ENCODE data around the gene LUZP1.

The LUZP1 gene

GRCh38 chr1:23185381-23185780 is 16.7 kb upstream of the LUZP1 start:
- peaks cover 13% of the 10 kb centered on the region for H3K27me3 ChIP-seq (replicated peaks; ENCODE audit: control insufficient read depth, insufficient read depth, low read length)
- DNase-seq (ENCODE audit: low read depth), result no peak
- no peaks in the 10 kb centered on the region for H3K9me3 ChIP-seq (ENCODE audit: control insufficient read depth, low read length)
- H3K4me1 ChIP-seq (ENCODE audit: control insufficient read depth, insufficient read depth, low read length), result no peaks in the 10 kb centered on the region
- no peak overlapping the region for H3K9ac ChIP-seq (ENCODE audit: low read length)
- no peak overlapping the region for H3K4me3 ChIP-seq (ENCODE audit: low read length)
- no peaks in the 10 kb centered on the region for H3K36me3 ChIP-seq (ENCODE audit: control insufficient read depth, insufficient read depth, low read length, severe bottlenecking)

- H3K36me3 ChIP-seq (ENCODE audit: control insufficient read depth, insufficient read depth, low read length, severe bottlenecking), result no peaks in the 10 kb centered on the region
- no peaks in the 10 kb centered on the region for H3K4me1 ChIP-seq (ENCODE audit: control insufficient read depth, insufficient read depth, low read length)
- peaks cover 6% of the 10 kb centered on the region for H3K27me3 ChIP-seq (replicated peaks; ENCODE audit: control insufficient read depth, insufficient read depth, low read length)
- no peak overlapping the region for H3K9ac ChIP-seq (ENCODE audit: low read length)
- H3K4me3 ChIP-seq (ENCODE audit: low read length), result peak overlapping the region; percentile 66
- DNase-seq (ENCODE audit: low read depth), result peak; percentile 80
- no peaks in the 10 kb centered on the region for H3K9me3 ChIP-seq (ENCODE audit: control insufficient read depth, low read length)
These were observed 15.7 kb upstream of the LUZP1 start for GRCh38 chr1:23184212-23184934.

- no peak for DNase-seq (ENCODE audit: low read depth)
- H3K9me3 ChIP-seq (ENCODE audit: control insufficient read depth, low read length), result no peaks in the 10 kb centered on the region
- peaks cover 4% of the 10 kb centered on the region for H3K27me3 ChIP-seq (replicated peaks; ENCODE audit: control insufficient read depth, insufficient read depth, low read length)
- no peak overlapping the region for H3K9ac ChIP-seq (ENCODE audit: low read length)
- peaks cover 11% of the 10 kb centered on the region for H3K4me1 ChIP-seq (ENCODE audit: control insufficient read depth, insufficient read depth, low read length)
- H3K36me3 ChIP-seq (ENCODE audit: control insufficient read depth, insufficient read depth, low read length, severe bottlenecking), result no peaks in the 10 kb centered on the region
- H3K4me3 ChIP-seq (ENCODE audit: low read length), result no peak overlapping the region
These were observed 11.2 kb upstream of the LUZP1 start for GRCh38 chr1:23179862-23180261.

GRCh38 chr1:23178950-23179349 is 10.3 kb upstream of the LUZP1 start:
- H3K9ac ChIP-seq (ENCODE audit: low read length), result no peak overlapping the region
- H3K9me3 ChIP-seq (ENCODE audit: control insufficient read depth, low read length), result no peaks in the 10 kb centered on the region
- peaks cover 4% of the 10 kb centered on the region for H3K27me3 ChIP-seq (replicated peaks; ENCODE audit: control insufficient read depth, insufficient read depth, low read length)
- peak; percentile 53 for DNase-seq (ENCODE audit: low read depth)
- no peak overlapping the region for H3K4me3 ChIP-seq (ENCODE audit: low read length)
- H3K4me1 ChIP-seq (ENCODE audit: control insufficient read depth, insufficient read depth, low read length), result peaks cover 11% of the 10 kb centered on the region
- no peaks in the 10 kb centered on the region for H3K36me3 ChIP-seq (ENCODE audit: control insufficient read depth, insufficient read depth, low read length, severe bottlenecking)

- peaks cover 4% of the 10 kb centered on the region for H3K27me3 ChIP-seq (replicated peaks; ENCODE audit: control insufficient read depth, insufficient read depth, low read length)
- no peaks in the 10 kb centered on the region for H3K9me3 ChIP-seq (ENCODE audit: control insufficient read depth, low read length)
- DNase-seq (ENCODE audit: low read depth), result no peak
- H3K9ac ChIP-seq (ENCODE audit: low read length), result peak overlapping the region; percentile 88
- H3K36me3 ChIP-seq (ENCODE audit: control insufficient read depth, insufficient read depth, low read length, severe bottlenecking), result no peaks in the 10 kb centered on the region
- H3K4me3 ChIP-seq (ENCODE audit: low read length), result peak overlapping the region; percentile 81
- peaks cover 11% of the 10 kb centered on the region for H3K4me1 ChIP-seq (ENCODE audit: control insufficient read depth, insufficient read depth, low read length)
These were observed 9.8 kb upstream of the LUZP1 start for GRCh38 chr1:23178414-23178813.

GRCh38 chr1:23177438-23178380 is 9.1 kb upstream of the LUZP1 start:
- peaks cover 11% of the 10 kb centered on the region for H3K4me1 ChIP-seq (ENCODE audit: control insufficient read depth, insufficient read depth, low read length)
- H3K27me3 ChIP-seq (replicated peaks; ENCODE audit: control insufficient read depth, insufficient read depth, low read length), result no peaks in the 10 kb centered on the region
- H3K9ac ChIP-seq (ENCODE audit: low read length), result peak overlapping the region; percentile 88
- no peaks in the 10 kb centered on the region for H3K9me3 ChIP-seq (ENCODE audit: control insufficient read depth, low read length)
- peak overlapping the region; percentile 81 for H3K4me3 ChIP-seq (ENCODE audit: low read length)
- peak; percentile 88 for DNase-seq (ENCODE audit: low read depth)
- no peaks in the 10 kb centered on the region for H3K36me3 ChIP-seq (ENCODE audit: control insufficient read depth, insufficient read depth, low read length, severe bottlenecking)

- no peak for DNase-seq (ENCODE audit: low read depth)
- peak overlapping the region; percentile 81 for H3K4me3 ChIP-seq (ENCODE audit: low read length)
- no peaks in the 10 kb centered on the region for H3K27me3 ChIP-seq (replicated peaks; ENCODE audit: control insufficient read depth, insufficient read depth, low read length)
- peak overlapping the region; percentile 88 for H3K9ac ChIP-seq (ENCODE audit: low read length)
- no peaks in the 10 kb centered on the region for H3K9me3 ChIP-seq (ENCODE audit: control insufficient read depth, low read length)
- no peaks in the 10 kb centered on the region for H3K36me3 ChIP-seq (ENCODE audit: control insufficient read depth, insufficient read depth, low read length, severe bottlenecking)
- H3K4me1 ChIP-seq (ENCODE audit: control insufficient read depth, insufficient read depth, low read length), result peaks cover 11% of the 10 kb centered on the region
These were observed 8.4 kb upstream of the LUZP1 start for GRCh38 chr1:23177031-23177430.

GRCh38 chr1:23174426-23175110 is 5.9 kb upstream of the LUZP1 start:
- H3K4me3 ChIP-seq (ENCODE audit: low read length), result no peak overlapping the region
- H3K4me1 ChIP-seq (ENCODE audit: control insufficient read depth, insufficient read depth, low read length), result peaks cover 21% of the 10 kb centered on the region
- no peaks in the 10 kb centered on the region for H3K27me3 ChIP-seq (replicated peaks; ENCODE audit: control insufficient read depth, insufficient read depth, low read length)
- H3K9ac ChIP-seq (ENCODE audit: low read length), result no peak overlapping the region
- no peaks in the 10 kb centered on the region for H3K36me3 ChIP-seq (ENCODE audit: control insufficient read depth, insufficient read depth, low read length, severe bottlenecking)
- DNase-seq (ENCODE audit: low read depth), result no peak
- H3K9me3 ChIP-seq (ENCODE audit: control insufficient read depth, low read length), result no peaks in the 10 kb centered on the region

GRCh38 chr1:23171181-23171755 is 2.6 kb upstream of the LUZP1 start:
- Histone ChIP-seq H3K4me3 (ENCODE audit: low read length) (no peak overlapping the region), H3K9me3 (ENCODE audit: control insufficient read depth, low read length) (no peaks in the 10 kb centered on the region), H3K4me1 (ENCODE audit: control insufficient read depth, insufficient read depth, low read length) (peaks cover 27% of the 10 kb centered on the region), H3K36me3 (ENCODE audit: control insufficient read depth, insufficient read depth, low read length, severe bottlenecking) (no peaks in the 10 kb centered on the region), H3K9ac (ENCODE audit: low read length) (no peak overlapping the region), H3K27me3 (replicated peaks; ENCODE audit: control insufficient read depth, insufficient read depth, low read length) (no peaks in the 10 kb centered on the region)
- no peak for DNase-seq (ENCODE audit: low read depth)

- no peaks in the 10 kb centered on the region for H3K9me3 ChIP-seq (ENCODE audit: control insufficient read depth, low read length)
- peak; percentile 88 for DNase-seq (ENCODE audit: low read depth)
These were observed 1.2 kb upstream of the LUZP1 start for GRCh38 chr1:23169727-23170335.

More at GRCh38 chr1:23169727-23170335, 1.2 kb upstream of the LUZP1 start:
- H3K4me1 ChIP-seq (ENCODE audit: control insufficient read depth, insufficient read depth, low read length), result peaks cover 38% of the 10 kb centered on the region
- no peaks in the 10 kb centered on the region for H3K27me3 ChIP-seq (replicated peaks; ENCODE audit: control insufficient read depth, insufficient read depth, low read length)
- no peaks in the 10 kb centered on the region for H3K36me3 ChIP-seq (ENCODE audit: control insufficient read depth, insufficient read depth, low read length, severe bottlenecking)
- peak overlapping the region; percentile 89 for H3K4me3 ChIP-seq (ENCODE audit: low read length)
- H3K9ac ChIP-seq (ENCODE audit: low read length), result peak overlapping the region; percentile 93
